Gastroesophageal sphincter (tissue), 3 donors: ENCODE data around the gene HLA-DMA.

Experiments
- EP300 ChIP-seq: sonication (generic); formaldehyde crosslinking; IDR thresholded peaks from one replicate; pipeline ENCODE4 v1.6.1; 2017; ENCODE audit warnings: antibody characterized with exemption, mild to moderate bottlenecking
- POLR2A ChIP-seq, 2 donors: fragments of 450-650 bp; IDR thresholded peaks; one replicate each; pipeline ENCODE4 v1.6.1; 2017; ENCODE audit warnings: antibody characterized with exemption in 2 of 2, mild to moderate bottlenecking in 2 of 2, moderate library complexity in 1 of 2
- TF ChIP-seq, protein P1 (sequence below), 4 experiments: fragments of 200-600 bp in 2 of 4; fragments of 450-650 bp in 2 of 4; sonication (generic) in 1 of 4; IDR thresholded peaks; one replicate each; pipeline ENCODE4 v1.5.1; 2017 to 2019; ENCODE audit warnings: antibody characterized with exemption in 4 of 4, mild to moderate bottlenecking in 2 of 4, moderate library complexity in 2 of 4

- TF ChIP-seq POLR2A (IDR thresholded peaks at IDR 0.05) (no peak), EP300 (no peak)
- TF ChIP-seq, protein P1, sequence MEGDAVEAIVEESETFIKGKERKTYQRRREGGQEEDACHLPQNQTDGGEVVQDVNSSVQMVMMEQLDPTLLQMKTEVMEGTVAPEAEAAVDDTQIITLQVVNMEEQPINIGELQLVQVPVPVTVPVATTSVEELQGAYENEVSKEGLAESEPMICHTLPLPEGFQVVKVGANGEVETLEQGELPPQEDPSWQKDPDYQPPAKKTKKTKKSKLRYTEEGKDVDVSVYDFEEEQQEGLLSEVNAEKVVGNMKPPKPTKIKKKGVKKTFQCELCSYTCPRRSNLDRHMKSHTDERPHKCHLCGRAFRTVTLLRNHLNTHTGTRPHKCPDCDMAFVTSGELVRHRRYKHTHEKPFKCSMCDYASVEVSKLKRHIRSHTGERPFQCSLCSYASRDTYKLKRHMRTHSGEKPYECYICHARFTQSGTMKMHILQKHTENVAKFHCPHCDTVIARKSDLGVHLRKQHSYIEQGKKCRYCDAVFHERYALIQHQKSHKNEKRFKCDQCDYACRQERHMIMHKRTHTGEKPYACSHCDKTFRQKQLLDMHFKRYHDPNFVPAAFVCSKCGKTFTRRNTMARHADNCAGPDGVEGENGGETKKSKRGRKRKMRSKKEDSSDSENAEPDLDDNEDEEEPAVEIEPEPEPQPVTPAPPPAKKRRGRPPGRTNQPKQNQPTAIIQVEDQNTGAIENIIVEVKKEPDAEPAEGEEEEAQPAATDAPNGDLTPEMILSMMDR (IDR thresholded peaks at IDR 0.05), result no peak
These were observed 47.8 kb downstream of the HLA-DMA start for GRCh38 chr6:32905078-32905477.
